ENCODE data around the gene CIDEA. TPM values are rescaled to one million over a fixed set of nuclear protein-coding genes. Genes with fewer than 3 reads are reported as not detected.
A peak's percentile ranks its signal among the peaks of the same experiment; 100 is the strongest.

The CIDEA gene
- total and polyA plus RNA-seq, 2 donors from 2014 or later: not detected

GRCh38 chr18:12324991-12325725 is 71.0 kb downstream of the CIDEA start:
- Histone ChIP-seq H3K9me3 (ENCODE audit: control insufficient read depth in 2 of 3, insufficient read depth in 1 of 3, low read length in 3 of 3) (no peaks in the 10 kb centered on the region), H3K4me3 (ENCODE audit: low read length in 3 of 3) (no peak overlapping the region), H3K4me1 (ENCODE audit: control insufficient read depth in 2 of 3, insufficient read depth in 2 of 3, low read depth in 1 of 3, low read length in 3 of 3) (peaks cover 0 to 3% (median 0%) of the 10 kb centered on the region in 3 donors), H3K27me3 (ENCODE audit: control insufficient read depth, insufficient read depth, low read length) (no peaks in the 10 kb centered on the region), H3K27ac (ENCODE audit: low read depth in 2 of 2, low read length in 2 of 2) (no peak overlapping the region), H3K36me3 (ENCODE audit: control insufficient read depth in 2 of 3, insufficient read depth in 3 of 3, low read length in 3 of 3) (peaks cover 4 to 48% (median 39%) of the 10 kb centered on the region in 3 donors), H3K9ac (ENCODE audit: low read length in 3 of 3) (no peak overlapping the region)
- TF ChIP-seq CTCF (IDR thresholded peaks at IDR 0.05; ENCODE audit: borderline replicate concordance, extremely low read depth, insufficient read depth): no peak
- FAIRE-seq (no peak), DNase-seq (peak in 1 of 5 donors; percentile 32)
- intact Hi-C loops (cut with DNase I): no loop called here

- H3K4me3 ChIP-seq (ENCODE audit: low read length in 3 of 3): no peak overlapping the region
- H3K4me1 ChIP-seq (ENCODE audit: control insufficient read depth in 2 of 3, insufficient read depth in 2 of 3, low read depth in 1 of 3, low read length in 3 of 3): peaks cover 0 to 4% (median 1%) of the 10 kb centered on the region in 3 donors
- intact Hi-C loops (cut with DNase I): no loop called here
- H3K36me3 ChIP-seq (ENCODE audit: control insufficient read depth in 2 of 3, insufficient read depth in 3 of 3, low read length in 3 of 3): peaks cover 4 to 43% (median 39%) of the 10 kb centered on the region in 3 donors
- no peak overlapping the region for H3K27ac ChIP-seq (ENCODE audit: low read depth in 2 of 2, low read length in 2 of 2)
- TF ChIP-seq CTCF (IDR thresholded peaks at IDR 0.05; ENCODE audit: borderline replicate concordance, extremely low read depth, insufficient read depth): no peak
- peak in 1 of 5 donors; percentile 22 for DNase-seq
- H3K9ac ChIP-seq (ENCODE audit: low read length in 3 of 3): no peak overlapping the region
- H3K27me3 ChIP-seq (ENCODE audit: control insufficient read depth, insufficient read depth, low read length): no peaks in the 10 kb centered on the region
- FAIRE-seq: no peak
- no peaks in the 10 kb centered on the region for H3K9me3 ChIP-seq (ENCODE audit: control insufficient read depth in 2 of 3, insufficient read depth in 1 of 3, low read length in 3 of 3)
Observed at GRCh38 chr18:12325726-12326245, 71.6 kb downstream of the CIDEA start.

- FAIRE-seq: no peak
- Histone ChIP-seq H3K4me3 (ENCODE audit: low read length in 3 of 3) (no peak overlapping the region), H3K9me3 (ENCODE audit: control insufficient read depth in 2 of 3, insufficient read depth in 1 of 3, low read length in 3 of 3) (no peaks in the 10 kb centered on the region), H3K27ac (ENCODE audit: low read depth in 2 of 2, low read length in 2 of 2) (no peak overlapping the region), H3K9ac (ENCODE audit: low read length in 3 of 3) (no peak overlapping the region), H3K4me1 (ENCODE audit: control insufficient read depth in 2 of 3, insufficient read depth in 2 of 3, low read depth in 1 of 3, low read length in 3 of 3) (peaks cover 0 to 7% (median 5%) of the 10 kb centered on the region in 3 donors), H3K36me3 (ENCODE audit: control insufficient read depth in 2 of 3, insufficient read depth in 3 of 3, low read length in 3 of 3) (peaks cover 6 to 39% (median 37%) of the 10 kb centered on the region in 3 donors), H3K27me3 (ENCODE audit: control insufficient read depth, insufficient read depth, low read length) (no peaks in the 10 kb centered on the region)
- DNase-seq: no peak
- intact Hi-C loops (cut with DNase I): no loop called here
- TF ChIP-seq CTCF (IDR thresholded peaks at IDR 0.05; ENCODE audit: borderline replicate concordance, extremely low read depth, insufficient read depth): no peak
Observed at GRCh38 chr18:12326711-12327460, 72.7 kb downstream of the CIDEA start.

Other genes with a start within 250 kb of the CIDEA start
- gene ANKRD62, start 160.5 kb upstream of the CIDEA start, total RNA-seq: not detected
- gene ANKRD62, start 160.5 kb upstream of the CIDEA start, polyA plus RNA-seq (ENCODE audit: insufficient read depth, low read depth, low replicate concordance): not detected
- gene TUBB6, start 53.9 kb downstream of the CIDEA start, total RNA-seq: 98.9 TPM
- 25.9 TPM for gene TUBB6, start 53.9 kb downstream of the CIDEA start, polyA plus RNA-seq (ENCODE audit: insufficient read depth, low read depth, low replicate concordance)
- gene AFG3L2, start 122.9 kb downstream of the CIDEA start, total RNA-seq: 55.9 TPM
- 62.7 TPM for gene AFG3L2, start 122.9 kb downstream of the CIDEA start, polyA plus RNA-seq (ENCODE audit: insufficient read depth, low read depth, low replicate concordance)
- gene PRELID3A, start 153.6 kb downstream of the CIDEA start, total RNA-seq: 2.7 TPM
- 0.80 TPM for gene PRELID3A, start 153.6 kb downstream of the CIDEA start, polyA plus RNA-seq (ENCODE audit: insufficient read depth, low read depth, low replicate concordance)